H9 (cell line): ENCODE results near the gene UST. TPM values are rescaled to one million over a fixed set of nuclear protein-coding genes. Genes with fewer than 3 reads are reported as not detected.

Experiments used
- DNase-seq: peaks from one replicate; pipeline ENCODE4 v3.0.0-alpha.2; 2017
- H2AFZ ChIP-seq: one replicate; pipeline ENCODE4 v1.6.1; 2013; ENCODE audit warnings: mild to moderate bottlenecking, low read length, control low read depth, moderate library complexity
- H2AK5ac ChIP-seq: 2 replicates; pipeline ENCODE4 v1.6.1; 2013; ENCODE audit warnings: low read length, control low read depth, mixed read lengths; ENCODE audit not compliant: insufficient read length
- H2BK120ac ChIP-seq: one replicate; pipeline ENCODE4 v1.6.1; 2013; ENCODE audit warnings: low read depth, mild to moderate bottlenecking, low read length, control low read depth, inconsistent platforms; ENCODE audit not compliant: poor library complexity, severe bottlenecking
- H2BK12ac ChIP-seq: 2 replicates; pipeline ENCODE4 v1.6.1; 2013; ENCODE audit warnings: low read length, control low read depth, mixed read lengths, low read depth; ENCODE audit not compliant: insufficient read length
- H2BK15ac ChIP-seq: 2 replicates; pipeline ENCODE4 v1.6.1; 2013; ENCODE audit warnings: low read depth, low read length, control low read depth
- H2BK20ac ChIP-seq: one replicate; pipeline ENCODE4 v1.6.1; 2013; ENCODE audit warnings: low read depth, mild to moderate bottlenecking, low read length, control low read depth, inconsistent platforms; ENCODE audit not compliant: poor library complexity, severe bottlenecking
- H2BK5ac ChIP-seq: 2 replicates; pipeline ENCODE4 v1.6.1; 2013; ENCODE audit warnings: low read length, control low read depth, mixed read lengths; ENCODE audit not compliant: insufficient read length
- H3K14ac ChIP-seq: 2 replicates; pipeline ENCODE4 v1.6.1; 2013; ENCODE audit warnings: low read length, control low read depth; ENCODE audit not compliant: insufficient read depth
- H3K18ac ChIP-seq: 2 replicates; pipeline ENCODE4 v1.6.1; 2013; ENCODE audit warnings: low read depth, mild to moderate bottlenecking, mixed read lengths, low read length, control low read depth; ENCODE audit not compliant: insufficient read length
- H3K23ac ChIP-seq: 2 replicates; pipeline ENCODE4 v1.6.1; 2013; ENCODE audit warnings: low read length, control low read depth, mixed read lengths, low read depth; ENCODE audit not compliant: insufficient read length
- H3K23me2 ChIP-seq: 2 replicates; pipeline ENCODE4 v1.6.1; 2013; ENCODE audit warnings: low read depth, mild to moderate bottlenecking, mixed read lengths, low read length, control low read depth; ENCODE audit not compliant: insufficient read length, poor library complexity, severe bottlenecking
- H3K27ac ChIP-seq: 2 replicates; pipeline ENCODE4 v1.5.1; 2013; ENCODE audit warnings: low read length, control low read depth, mixed read lengths, low read depth; ENCODE audit not compliant: insufficient read length
- H3K27me3 ChIP-seq: 2 replicates; pipeline ENCODE4 v1.6.1; 2013; ENCODE audit warnings: low read length, control low read depth, inconsistent platforms; ENCODE audit not compliant: insufficient read depth
- H3K4ac ChIP-seq: 2 replicates; pipeline ENCODE4 v1.6.1; 2013; ENCODE audit warnings: low read depth, mild to moderate bottlenecking, control low read depth, inconsistent platforms, low read length, moderate library complexity
- H3K4me1 ChIP-seq: 2 replicates; pipeline ENCODE4 v1.6.1; 2013; ENCODE audit warnings: low read length, control low read depth, inconsistent platforms; ENCODE audit not compliant: insufficient read depth
- H3K4me2 ChIP-seq: 2 replicates; pipeline ENCODE4 v1.6.1; 2013; ENCODE audit warnings: low read length, control low read depth, mixed read lengths; ENCODE audit not compliant: insufficient read length, insufficient read depth
- H3K56ac ChIP-seq: 2 replicates; pipeline ENCODE4 v1.6.1; 2013; ENCODE audit warnings: low read depth, mild to moderate bottlenecking, mixed read lengths, low read length, control low read depth; ENCODE audit not compliant: insufficient read length
- H3K79me1 ChIP-seq: 2 replicates; pipeline ENCODE4 v1.6.1; 2013; ENCODE audit warnings: low read depth, mild to moderate bottlenecking, moderate library complexity, low read length, control low read depth, inconsistent platforms; ENCODE audit not compliant: insufficient read depth, poor library complexity, severe bottlenecking
- H3K79me2 ChIP-seq: 2 replicates; pipeline ENCODE4 v1.6.1; 2013; ENCODE audit warnings: low read length, control low read depth, inconsistent platforms; ENCODE audit not compliant: insufficient read depth
- H3K9ac ChIP-seq: 2 replicates; pipeline ENCODE4 v1.6.1; 2013; ENCODE audit warnings: low read length, control low read depth, mixed read lengths; ENCODE audit not compliant: insufficient read length; ENCODE audit errors: extremely low read depth
- H3K9me3 ChIP-seq: one replicate; pipeline ENCODE4 v1.6.1; 2013; ENCODE audit warnings: low read depth, low read length, inconsistent platforms; ENCODE audit not compliant: control insufficient read depth
- H3T11ph ChIP-seq: one replicate; pipeline ENCODE4 v1.6.1; 2013; ENCODE audit warnings: mild to moderate bottlenecking, low read length, control low read depth, inconsistent platforms
- H4K20me1 ChIP-seq: one replicate; pipeline ENCODE4 v1.6.1; 2013; ENCODE audit not compliant: control insufficient read depth, insufficient read length, insufficient read depth
- H4K5ac ChIP-seq: 2 replicates; pipeline ENCODE4 v1.6.1; 2013; ENCODE audit warnings: low read depth, mild to moderate bottlenecking, mixed read lengths, low read length, control low read depth; ENCODE audit not compliant: insufficient read length
- H4K8ac ChIP-seq: replicated peaks from 2 replicates; pipeline ENCODE4 v1.6.1; 2013; ENCODE audit warnings: low read length, control low read depth, mixed read lengths, low read depth; ENCODE audit not compliant: insufficient read length
- H4K91ac ChIP-seq: 2 replicates; pipeline ENCODE4 v1.6.1; 2013; ENCODE audit warnings: low read depth, mild to moderate bottlenecking, moderate library complexity, mixed read lengths, low read length, control low read depth; ENCODE audit not compliant: insufficient read length
- H3K27ac Mint-ChIP-seq, 3 experiments: 2 replicates in 2 of 3; 3 replicates in 1 of 3; pipeline ENCODE4 v1.8.0; 2020 to 2021; ENCODE audit warnings: mixed read lengths in 3 of 3, mild to moderate bottlenecking in 1 of 3, moderate library complexity in 1 of 3
- H3K27me3 Mint-ChIP-seq: 2 replicates; pipeline ENCODE4 v1.8.0; 2021; ENCODE audit warnings: low read depth, mild to moderate bottlenecking, moderate library complexity, mixed read lengths
- H3K36me3 Mint-ChIP-seq, 3 experiments: 2 replicates in 2 of 3; 3 replicates in 1 of 3; pipeline ENCODE4 v1.8.0; 2020 to 2021; ENCODE audit warnings: low read depth in 3 of 3, mixed read lengths in 3 of 3; ENCODE audit not compliant: insufficient read depth in 1 of 3
- H3K4me1 Mint-ChIP-seq, 2 experiments: 2 replicates each; pipeline ENCODE4 v1.8.0; 2020; ENCODE audit warnings: mixed read lengths in 2 of 2
- H3K4me3 Mint-ChIP-seq, 2 experiments: 2 replicates in 1 of 2; 3 replicates in 1 of 2; pipeline ENCODE4 v1.8.0; 2020 to 2021; ENCODE audit warnings: mild to moderate bottlenecking in 2 of 2, mixed read lengths in 2 of 2, moderate library complexity in 1 of 2
- H3K9me3 Mint-ChIP-seq, 2 experiments: 2 replicates in 1 of 2; 3 replicates in 1 of 2; pipeline ENCODE4 v1.8.0; 2020; ENCODE audit warnings: mild to moderate bottlenecking in 2 of 2, mixed read lengths in 2 of 2, moderate library complexity in 1 of 2
- CTCF ChIP-seq: fragments of 200-600 bp; sonication (generic); conservative IDR thresholded peaks from 3 replicates; pipeline ENCODE4 v1.8.0; 2021; ENCODE audit warnings: antibody characterized with exemption, mild to moderate bottlenecking
- WGBS: extraction: QIAGEN DNeasy Blood & Tissue Kit; methylation state at CpG from one replicate; pipeline ENCODE4 v1.1.7; 2013; ENCODE audit warnings: missing lambda C conversion rate, low lambda C conversion rate, mixed read lengths; ENCODE audit not compliant: insufficient read length; ENCODE audit errors: extremely low coverage; 5-methylcytosine and 5-hydroxymethylcytosine counted together
- total RNA-seq: library from RNA; stranded (reverse); gene quantifications from 2 replicates; pipeline ENCODE4 v1.2.1, GENCODE V29; 2021

UST gene
- total RNA-seq, 1 experiment from 2014 or later, result 14.4 TPM

- Histone ChIP-seq H3K27me3 (no peaks in the 10 kb centered on the region), H3K27ac (no peak overlapping the region), H4K8ac (no peak overlapping the region), H2BK5ac (no peak overlapping the region), H3K4me1 (no peaks in the 10 kb centered on the region), H3K56ac (no peak overlapping the region), H3K18ac (no peak overlapping the region), H3K79me1 (no peaks in the 10 kb centered on the region), H3K9ac (no peak overlapping the region), H3K4ac (no peak overlapping the region), H2BK20ac (no peak overlapping the region), H2AFZ (no peak overlapping the region), H2BK120ac (no peak overlapping the region), H4K20me1 (no peaks in the 10 kb centered on the region), H3K23me2 (no peaks in the 10 kb centered on the region), H2BK15ac (no peak overlapping the region), H3K4me2 (no peak overlapping the region), H3K79me2 (no peaks in the 10 kb centered on the region), H3T11ph (no peak overlapping the region), H2BK12ac (no peak overlapping the region), H2AK5ac (no peak overlapping the region), H3K23ac (no peak overlapping the region), H4K91ac (no peak overlapping the region), H4K5ac (no peak overlapping the region), H3K14ac (no peak overlapping the region), H3K9me3 (peaks cover 10% of the 10 kb centered on the region)
- no CpG with 5 or more reads among the region's 7 CpGs for WGBS
- Mint-ChIP-seq H3K36me3 (peaks cover 48 to 60% (median 51%) of the 10 kb centered on the region in 3 experiments), H3K4me1 (no peaks in the 10 kb centered on the region; a peak in 1 of 4 replicates), H3K27me3 (no peaks in the 10 kb centered on the region; the same call in 1 of the 2 replicates), H3K4me3 (no peak overlapping the region), H3K9me3 (peaks cover 21 to 24% of the 10 kb centered on the region in 2 experiments), H3K27ac (no peak overlapping the region)
- no peak for DNase-seq
- no peak for TF ChIP-seq CTCF
Measured at GRCh38 chr6:149003560-149003959, 256.7 kb downstream of the UST start.
